AG04450 (cell line): ENCODE measurements around the gene INO80C. TPM values are rescaled to one million over a fixed set of nuclear protein-coding genes. Genes with fewer than 3 reads are reported as not detected.

Source experiments
- CTCF ChIA-PET: fragments of 300-600, 350-600 bp; formaldehyde crosslinking; extraction: SDS; loops from one replicate; lab custom pipeline; 2022; ENCODE audit warnings: antibody characterized with exemption, inconsistent platforms; lab: Charles Lee
- POLR2A ChIA-PET: fragments of 350-600 bp; formaldehyde crosslinking; extraction: SDS; loops from one replicate; lab custom pipeline; 2021; ENCODE audit warnings: antibody characterized with exemption, inconsistent platforms; lab: Yijun Ruan, JAX
- DNase-seq: peaks from one replicate; pipeline ENCODE4 v3.0.0-alpha.2; 2011; ENCODE audit warnings: low read depth, low spot score
- H3K27ac ChIP-seq: one replicate; pipeline ENCODE4 v1.5.1; 2012; ENCODE audit warnings: low read depth, low read length, control low read depth
- H3K27me3 ChIP-seq: one replicate; pipeline ENCODE4 v1.6.0; 2012; ENCODE audit warnings: low read length; ENCODE audit not compliant: control insufficient read depth, insufficient read depth
- H3K4me3 ChIP-seq: 2 replicates; pipeline ENCODE4 v1.5.1; 2011; ENCODE audit warnings: mild to moderate bottlenecking, low read depth, low read length, control low read depth
- H3K9me3 ChIP-seq: 2 replicates; pipeline ENCODE4 v1.5.1; 2012; ENCODE audit warnings: low read length; ENCODE audit not compliant: control insufficient read depth, insufficient read depth
- polyA plus RNA-seq: library from polyadenylated mRNA; depleted of rRNA; stranded (reverse); fragments of >200 nt; gene quantifications from 2 replicates; pipeline ENCODE4 v1.2.3, GENCODE V29; 2011
- TF ChIP-seq, protein P1 (sequence below): IDR thresholded peaks from 2 replicates; pipeline ENCODE4 v1.5.1; 2011; ENCODE audit warnings: low read depth, low read length, control low read depth, inconsistent platforms

INO80C gene
- polyA plus RNA-seq, 1 experiment, result 13.2 TPM

DNA sequence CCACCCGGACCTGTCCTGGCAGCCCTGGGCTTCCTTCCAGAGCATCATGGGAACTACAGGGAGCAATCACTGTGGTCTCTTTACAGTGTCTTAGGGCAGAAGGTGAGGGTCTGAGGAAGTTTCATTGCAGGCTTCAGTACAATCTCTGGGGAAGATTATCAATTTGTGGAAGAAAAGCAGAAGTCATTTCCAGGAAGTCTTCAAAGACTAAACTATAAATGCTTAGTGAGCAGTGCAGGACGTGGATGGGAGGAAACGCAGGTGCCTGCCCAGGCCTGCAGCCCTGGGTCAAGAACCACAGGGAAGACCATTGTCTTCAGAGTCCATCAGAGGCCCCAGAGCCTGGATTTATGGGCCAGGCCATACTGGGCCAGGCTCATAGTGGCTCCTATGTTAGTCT is 54.3 kb downstream of the INO80C start:
- Histone ChIP-seq H3K27me3 (peaks cover 2% of the 10 kb centered on the region), H3K4me3 (no peak overlapping the region), H3K9me3 (no peaks in the 10 kb centered on the region), H3K27ac (no peak overlapping the region)
- TF ChIP-seq, protein P1, sequence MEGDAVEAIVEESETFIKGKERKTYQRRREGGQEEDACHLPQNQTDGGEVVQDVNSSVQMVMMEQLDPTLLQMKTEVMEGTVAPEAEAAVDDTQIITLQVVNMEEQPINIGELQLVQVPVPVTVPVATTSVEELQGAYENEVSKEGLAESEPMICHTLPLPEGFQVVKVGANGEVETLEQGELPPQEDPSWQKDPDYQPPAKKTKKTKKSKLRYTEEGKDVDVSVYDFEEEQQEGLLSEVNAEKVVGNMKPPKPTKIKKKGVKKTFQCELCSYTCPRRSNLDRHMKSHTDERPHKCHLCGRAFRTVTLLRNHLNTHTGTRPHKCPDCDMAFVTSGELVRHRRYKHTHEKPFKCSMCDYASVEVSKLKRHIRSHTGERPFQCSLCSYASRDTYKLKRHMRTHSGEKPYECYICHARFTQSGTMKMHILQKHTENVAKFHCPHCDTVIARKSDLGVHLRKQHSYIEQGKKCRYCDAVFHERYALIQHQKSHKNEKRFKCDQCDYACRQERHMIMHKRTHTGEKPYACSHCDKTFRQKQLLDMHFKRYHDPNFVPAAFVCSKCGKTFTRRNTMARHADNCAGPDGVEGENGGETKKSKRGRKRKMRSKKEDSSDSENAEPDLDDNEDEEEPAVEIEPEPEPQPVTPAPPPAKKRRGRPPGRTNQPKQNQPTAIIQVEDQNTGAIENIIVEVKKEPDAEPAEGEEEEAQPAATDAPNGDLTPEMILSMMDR, result no peak
- DNase-seq, result no peak
- ChIA-PET POLR2A (no interaction called here), CTCF (no interaction called here)

DNA sequence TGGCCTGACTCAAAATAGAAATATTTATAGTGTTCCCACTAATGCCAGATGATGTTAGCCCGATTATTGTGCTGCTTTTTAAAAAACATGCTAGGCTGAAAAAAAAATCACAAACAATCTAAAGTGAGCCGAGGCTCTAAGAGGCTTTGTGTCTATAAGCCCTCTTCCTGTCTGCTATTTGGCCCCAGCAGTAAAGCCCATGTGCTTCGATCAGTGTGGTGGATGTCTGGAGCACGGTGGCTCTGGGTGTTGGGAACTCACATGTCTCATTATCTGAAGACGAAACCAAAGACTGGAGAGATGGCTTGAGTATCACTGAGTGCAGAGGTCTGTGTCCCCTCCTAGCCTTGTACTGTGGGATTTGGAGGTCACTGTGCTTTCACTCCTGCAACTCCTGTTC is 55.1 kb downstream of the INO80C start:
- Histone ChIP-seq H3K9me3 (no peaks in the 10 kb centered on the region), H3K27ac (no peak overlapping the region), H3K4me3 (no peak overlapping the region), H3K27me3 (peaks cover 2% of the 10 kb centered on the region)
- TF ChIP-seq, protein P1, result no peak
- ChIA-PET POLR2A (interaction anchor here (1.0 kb wide), 1 partner anchor 55 kb away, joined by 3 read pairs; the partner anchor contains the start of gene INO80C), CTCF (no interaction called here)
- no peak for DNase-seq

- POLR2A ChIA-PET, result interaction anchor here (1.0 kb wide), 1 partner anchor 56 kb away, joined by 3 read pairs; the partner anchor contains the start of gene INO80C
- no peak for DNase-seq
- Histone ChIP-seq H3K27me3 (peaks cover 2% of the 10 kb centered on the region), H3K4me3 (no peak overlapping the region), H3K27ac (peak overlapping the region; percentile 12), H3K9me3 (no peaks in the 10 kb centered on the region)
- CTCF ChIA-PET, result no interaction called here
- TF ChIP-seq, protein P1, result no peak; the same call in 1 of the 2 replicates
These were observed 55.7 kb downstream of the INO80C start for GRCh38 chr18:35441857-35442595.

DNA sequence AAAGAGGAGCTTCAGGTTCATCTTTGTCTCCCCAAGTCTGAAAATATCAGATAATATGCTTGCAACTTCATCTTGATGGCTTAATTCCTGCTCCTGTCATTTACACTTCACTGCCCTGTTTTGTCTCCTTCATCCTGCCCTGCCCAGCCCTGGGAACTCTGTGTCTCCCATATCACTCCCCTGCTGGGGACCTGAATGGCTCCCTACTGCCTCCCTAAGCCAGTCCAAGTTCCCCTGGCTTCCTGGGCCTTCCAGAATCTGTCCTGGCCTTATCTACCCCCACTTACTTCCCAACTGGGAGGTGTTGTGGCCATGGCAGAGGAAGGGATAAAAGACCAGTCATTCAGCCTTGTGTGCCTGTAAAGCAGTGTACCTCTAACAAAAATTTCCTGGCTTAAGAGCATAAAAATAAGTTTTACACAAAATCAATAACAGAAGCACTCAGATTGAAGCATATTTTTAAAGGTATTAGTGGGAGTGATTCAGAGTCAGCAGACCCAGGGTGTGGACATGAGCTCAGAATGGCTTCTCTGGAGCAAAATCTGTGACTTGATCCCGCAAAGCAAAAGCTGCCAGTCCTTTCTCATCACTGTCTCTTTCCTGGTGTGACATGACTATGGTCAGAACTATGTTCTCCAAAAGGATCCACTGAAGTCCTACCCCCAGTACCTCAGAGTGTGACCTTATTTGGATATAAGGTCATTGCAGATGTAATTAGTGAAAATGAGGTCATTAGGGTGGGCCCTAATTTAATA is 59.1 kb downstream of the INO80C start:
- H3K4me3 ChIP-seq, result no peak overlapping the region
- H3K27ac ChIP-seq, result no peak overlapping the region
- TF ChIP-seq, protein P1, result no peak
- H3K9me3 ChIP-seq, result no peaks in the 10 kb centered on the region
- DNase-seq, result no peak
- ChIA-PET CTCF (no interaction called here), POLR2A (no interaction called here)
- H3K27me3 ChIP-seq, result peaks cover 2% of the 10 kb centered on the region

GRCh38 chr18:35437836-35438235 is 59.9 kb downstream of the INO80C start:
- no peak for DNase-seq
- CTCF ChIA-PET, result no interaction called here

More at GRCh38 chr18:35437836-35438235, 59.9 kb downstream of the INO80C start:
- no peak overlapping the region for H3K27ac ChIP-seq
- POLR2A ChIA-PET, result no interaction called here
- TF ChIP-seq, protein P1, result no peak
- H3K4me3 ChIP-seq, result no peak overlapping the region
- H3K9me3 ChIP-seq, result no peaks in the 10 kb centered on the region
- H3K27me3 ChIP-seq, result no peaks in the 10 kb centered on the region
